HepG2 (cell line): ENCODE measurements around the gene CELSR2. TPM values are rescaled to one million over a fixed set of nuclear protein-coding genes. Genes with fewer than 3 reads are reported as not detected.

Experiments
- ATAC-seq: fragments of 200-7000 bp; cut with Tn5 transposase; 3 replicates; pipeline ENCODE4 v1.9.1; 2020; ENCODE audit warnings: mild to moderate bottlenecking, moderate library complexity
- BruUV-seq: library from RNA; stranded (reverse); fragments of 400-500 nt; replicated peaks from 2 replicates; lab custom pipeline; 2021; lab: Mats Ljungman, UMichigan
- CTCF ChIA-PET: fragments of 300-600 bp; formaldehyde crosslinking; extraction: SDS; loops from one replicate; lab custom pipeline; 2021; ENCODE audit warnings: low total read pairs, inconsistent platforms, low intra/inter-chr PET ratio; lab: Yijun Ruan, JAX
- POLR2A ChIA-PET: fragments of 350-600 bp; sonication (Branson Sonifier 250); formaldehyde crosslinking; loops from one replicate; lab custom pipeline; 2020; ENCODE audit warnings: antibody characterized with exemption, inconsistent platforms; lab: Yijun Ruan, JAX
- DNase-seq: peaks from one replicate; pipeline ENCODE4 v3.0.0-alpha.2; 2015; ENCODE audit warnings: low spot score
- FAIRE-seq: peaks from 3 replicates; lab custom pipeline; 2011; peaks lifted over from hg19 to GRCh38; lab: Jason Lieb, UNC
- H2AFZ ChIP-seq: one replicate; pipeline ENCODE4 v1.6.1; 2011; ENCODE audit warnings: low read length, inconsistent platforms
- H3K27ac ChIP-seq: fragments of 300-600 bp; 3 replicates; pipeline ENCODE4 v1.8.0; 2011; ENCODE audit warnings: mixed run types, mild to moderate bottlenecking, mixed read lengths, low read length, inconsistent platforms; ENCODE audit not compliant: insufficient read depth; ENCODE audit errors: extremely low read length
- H3K27me3 ChIP-seq, 2 experiments: fragments of 200-600 bp in 1 of 2; 2 replicates in 1 of 2; 3 replicates in 1 of 2; pipeline versions ENCODE4 v1.6.0 to v1.8.0; 2011; ENCODE audit warnings: low read length in 2 of 2, mild to moderate bottlenecking in 2 of 2, moderate library complexity in 2 of 2, inconsistent platforms in 1 of 2; ENCODE audit not compliant: insufficient read depth in 2 of 2, control insufficient read depth in 1 of 2
- H3K36me3 ChIP-seq, 2 experiments: fragments of 200-600 bp in 1 of 2; replicated peaks in 1 of 2; 2 replicates in 1 of 2; 3 replicates in 1 of 2; pipeline versions ENCODE4 v1.5.1 to v1.8.0; 2011; ENCODE audit warnings: low read length in 2 of 2, inconsistent platforms in 1 of 2; ENCODE audit not compliant: insufficient read depth in 2 of 2, control insufficient read depth in 1 of 2
- H3K4me1 ChIP-seq: 2 replicates; pipeline ENCODE4 v1.5.1; 2012; ENCODE audit warnings: low read length, inconsistent platforms; ENCODE audit not compliant: insufficient read depth
- H3K4me2 ChIP-seq: 2 replicates; pipeline ENCODE4 v1.6.0; 2011; ENCODE audit warnings: low read depth, low read length, inconsistent platforms
- H3K4me3 ChIP-seq, 3 experiments: fragments of 200-600 bp in 1 of 3; sonication (generic), shearing (Covaris generic) in 1 of 3; replicated peaks in 1 of 3; 2 replicates each; pipeline ENCODE4 v1.5.1; 2011 to 2016; ENCODE audit warnings: low read length in 3 of 3, inconsistent platforms in 2 of 3, low read depth in 2 of 3, mild to moderate bottlenecking in 2 of 3, control low read depth in 1 of 3, mixed read lengths in 1 of 3; ENCODE audit not compliant: insufficient read depth in 1 of 3
- H3K79me2 ChIP-seq: one replicate; pipeline ENCODE4 v1.6.1; 2011; ENCODE audit warnings: low read length, inconsistent platforms; ENCODE audit not compliant: insufficient read depth
- H3K9ac ChIP-seq: 2 replicates; pipeline ENCODE4 v1.6.0; 2011; ENCODE audit warnings: mild to moderate bottlenecking, low read depth, low read length, inconsistent platforms; ENCODE audit not compliant: insufficient read depth
- H3K9me3 ChIP-seq: 2 replicates; pipeline ENCODE4 v1.5.1; 2012; ENCODE audit warnings: mild to moderate bottlenecking, low read length
- H4K20me1 ChIP-seq: 2 replicates; pipeline ENCODE4 v1.6.0; 2011; ENCODE audit warnings: inconsistent platforms, mild to moderate bottlenecking, low read length, moderate library complexity; ENCODE audit not compliant: insufficient read depth
- GLI4 ChIP-seq: sonication (generic); formaldehyde crosslinking; IDR thresholded peaks from 2 replicates; pipeline ENCODE4 v1.5.1; 2020; ENCODE audit warnings: missing genetic modification reagents, mild to moderate bottlenecking, moderate library complexity, borderline replicate concordance
- HDAC1 ChIP-seq: sonication (generic); formaldehyde crosslinking; IDR thresholded peaks from 2 replicates; pipeline ENCODE4 v1.5.1; 2020; ENCODE audit warnings: mild to moderate bottlenecking, missing genetic modification reagents
- MZF1 ChIP-seq: sonication (generic); formaldehyde crosslinking; IDR thresholded peaks from 2 replicates; pipeline ENCODE4 v1.8.1; 2023; ENCODE audit warnings: mild to moderate bottlenecking, missing genetic modification reagents, borderline replicate concordance
- NR1H2 ChIP-seq: sonication (generic); formaldehyde crosslinking; IDR thresholded peaks from 2 replicates; pipeline ENCODE4 v1.8.1; 2022; ENCODE audit warnings: low read depth, missing genetic modification reagents, borderline replicate concordance
- SP4 ChIP-seq: sonication (generic); formaldehyde crosslinking; IDR thresholded peaks from 2 replicates; pipeline ENCODE4 v1.8.1; 2023; ENCODE audit warnings: mild to moderate bottlenecking, missing genetic modification reagents
- STAT5B ChIP-seq: sonication (generic); formaldehyde crosslinking; IDR thresholded peaks from 2 replicates; pipeline ENCODE4 v1.4.0; 2020; ENCODE audit warnings: missing genetic modification reagents
- THRA ChIP-seq: sonication (generic); formaldehyde crosslinking; IDR thresholded peaks from 2 replicates; pipeline ENCODE4 v1.4.0; 2020; ENCODE audit warnings: missing genetic modification reagents, borderline replicate concordance
- ZNF274 ChIP-seq: sonication (generic); formaldehyde crosslinking; IDR thresholded peaks from 2 replicates; pipeline ENCODE4 v1.5.1; 2020; ENCODE audit warnings: mild to moderate bottlenecking, missing genetic modification reagents
- ZNF556 ChIP-seq: sonication (generic); formaldehyde crosslinking; IDR thresholded peaks from 2 replicates; pipeline ENCODE4 v1.4.0; 2020; ENCODE audit warnings: mild to moderate bottlenecking, missing genetic modification reagents, borderline replicate concordance
- ZNF776 ChIP-seq: sonication (generic); formaldehyde crosslinking; IDR thresholded peaks from 2 replicates; pipeline ENCODE4 v1.4.0; 2020; ENCODE audit warnings: mild to moderate bottlenecking, missing genetic modification reagents
- ZSCAN9 ChIP-seq: IDR thresholded peaks from 2 replicates; pipeline ENCODE4 v1.6.1; 2016; ENCODE audit warnings: borderline replicate concordance
- WGBS: methylation state at CpG from one replicate; pipeline ENCODE4 v1.1.6; 2017; ENCODE audit warnings: low lambda C conversion rate; 5-methylcytosine and 5-hydroxymethylcytosine counted together
- in situ Hi-C: cut with HindIII; loops from 2 replicates; pipeline ENCODE4 v1.10.0; 2017; ENCODE audit warnings: low pct_unique_long_range_greater_than_20kb; ENCODE audit not compliant: extremely low pct_ligation_motif_present
- intact Hi-C: fragments of 100-400 bp; cut with micrococcal nuclease; formaldehyde crosslinking; loops from one replicate; pipeline ENCODE4 v1.10.0; 2022; ENCODE audit not compliant: unreplicated experiment
- polyA plus RNA-seq, 8 experiments: library from polyadenylated mRNA; depleted of rRNA in 3 of 8; stranded (reverse) in 7 of 8; unstranded in 1 of 8; fragments of >200 nt; fragmentation: Illumina TruSeq in 4 of 8; extraction: Trizol in 4 of 8; gene quantifications; 2 replicates each; pipeline versions ENCODE4 v1.2.1 to v1.2.3, GENCODE V29; 2011 to 2016; ENCODE audit warnings: low read depth in 4 of 8, missing spikeins in 1 of 8, mixed read lengths in 1 of 8; ENCODE audit not compliant: insufficient read depth in 1 of 8
- total RNA-seq, 5 experiments: library from RNA; depleted of rRNA; stranded (reverse); fragments of >200 nt; fragmentation: Illumina TruSeq; extraction: Trizol; gene quantifications; 2 replicates each; pipeline ENCODE4 v1.2.3, GENCODE V29; 2016; ENCODE audit warnings: low read depth in 1 of 5

Gene CELSR2
- total and polyA plus RNA-seq, 2 of the 13 experiments (the other 11 are each of a cell fraction or from before 2014, with no cell fraction given) = 4.0 to 6.6 TPM

GRCh38 chr1:109295712-109296415, 46.5 kb downstream of the CELSR2 start:
- in situ Hi-C loops = no loop called here
- Histone ChIP-seq H3K79me2 (no peaks in the 10 kb centered on the region), H3K4me3 (no peak overlapping the region), H3K9me3 (no peaks in the 10 kb centered on the region), H4K20me1 (no peaks in the 10 kb centered on the region), H3K9ac (no peak overlapping the region), H3K36me3 (no peaks in the 10 kb centered on the region), H2AFZ (no peak overlapping the region), H3K4me1 (peaks cover 40% of the 10 kb centered on the region), H3K4me2 (no peak overlapping the region), H3K27me3 (no peaks in the 10 kb centered on the region), H3K27ac (no peak overlapping the region)
- no peak for ATAC-seq
- BruUV-seq = no TSS peak
- no peak for FAIRE-seq
- ChIA-PET POLR2A (interaction anchor here (0.7 to 3.5 kb wide), 4 partner anchors 13 to 102 kb away, joined by 3 to 15 read pairs (median 4); partner anchors contain the start of genes PSRC1 and SORT1), CTCF (no interaction called here)
- TF ChIP-seq STAT5B (CRISPR knock-in tag) (no peak), HDAC1 (CRISPR knock-in tag) (no peak), ZNF556 (CRISPR knock-in tag) (no peak)
- intact Hi-C loops = no loop called here
- DNase-seq = no peak
- 92% methylated on average over 10 of the region's 12 CpGs for WGBS

GRCh38 chr1:109296782-109297181, 47.4 kb downstream of the CELSR2 start:
- peaks cover 44% of the 10 kb centered on the region for H3K4me1 ChIP-seq
- H3K36me3 ChIP-seq = no peaks in the 10 kb centered on the region
- H3K9me3 ChIP-seq = no peaks in the 10 kb centered on the region
- H3K27ac ChIP-seq = no peak overlapping the region
- no peaks in the 10 kb centered on the region for H3K79me2 ChIP-seq
- H3K4me3 ChIP-seq = no peak overlapping the region
- in situ Hi-C loops (no loop called here), intact Hi-C loops (no loop called here)
- ATAC-seq (no peak), FAIRE-seq (no peak), DNase-seq (no peak)
- no TSS peak for BruUV-seq
- WGBS = 99% methylated on average over 12 of the region's 16 CpGs
- no peaks in the 10 kb centered on the region for H3K27me3 ChIP-seq
- no peak overlapping the region for H2AFZ ChIP-seq
- POLR2A ChIA-PET = interaction anchor here (1.2 to 3.5 kb wide), 4 partner anchors 10 to 101 kb away, joined by 3 to 15 read pairs (median 4); partner anchors contain the start of genes MYBPHL, PSRC1 and SORT1
- CTCF ChIA-PET = no interaction called here
- H3K4me2 ChIP-seq = no peak overlapping the region
- TF ChIP-seq GLI4 (CRISPR knock-in tag) = no peak
- TF ChIP-seq NR1H2 (CRISPR knock-in tag) = no peak
- TF ChIP-seq MZF1 (CRISPR knock-in tag) = no peak
- TF ChIP-seq ZSCAN9 (CRISPR knock-in tag) = no peak
- no peak for TF ChIP-seq SP4 (CRISPR knock-in tag)
- TF ChIP-seq THRA (CRISPR knock-in tag) = no peak
- no peak for TF ChIP-seq ZNF776 (CRISPR knock-in tag)
- TF ChIP-seq ZNF274 (CRISPR knock-in tag) = no peak
- H4K20me1 ChIP-seq = no peaks in the 10 kb centered on the region
- H3K9ac ChIP-seq = no peak overlapping the region
